VCaP (cell line): ENCODE measurements around the gene IL10.

Source experiments
- H3K27ac ChIP-seq: fragments of 450-650 bp; 2 replicates; pipeline ENCODE4 v1.5.1; 2017
- CTCF ChIP-seq: fragments of 450-650 bp; conservative IDR thresholded peaks from 2 replicates; pipeline ENCODE4 v1.5.1; 2017; ENCODE audit warnings: mild to moderate bottlenecking, moderate library complexity

The IL10 gene

GRCh38 chr1:206760590-206760989, 11.7 kb downstream of the IL10 start:
- H3K27ac ChIP-seq: no peak overlapping the region
- TF ChIP-seq CTCF: no peak

DNA sequence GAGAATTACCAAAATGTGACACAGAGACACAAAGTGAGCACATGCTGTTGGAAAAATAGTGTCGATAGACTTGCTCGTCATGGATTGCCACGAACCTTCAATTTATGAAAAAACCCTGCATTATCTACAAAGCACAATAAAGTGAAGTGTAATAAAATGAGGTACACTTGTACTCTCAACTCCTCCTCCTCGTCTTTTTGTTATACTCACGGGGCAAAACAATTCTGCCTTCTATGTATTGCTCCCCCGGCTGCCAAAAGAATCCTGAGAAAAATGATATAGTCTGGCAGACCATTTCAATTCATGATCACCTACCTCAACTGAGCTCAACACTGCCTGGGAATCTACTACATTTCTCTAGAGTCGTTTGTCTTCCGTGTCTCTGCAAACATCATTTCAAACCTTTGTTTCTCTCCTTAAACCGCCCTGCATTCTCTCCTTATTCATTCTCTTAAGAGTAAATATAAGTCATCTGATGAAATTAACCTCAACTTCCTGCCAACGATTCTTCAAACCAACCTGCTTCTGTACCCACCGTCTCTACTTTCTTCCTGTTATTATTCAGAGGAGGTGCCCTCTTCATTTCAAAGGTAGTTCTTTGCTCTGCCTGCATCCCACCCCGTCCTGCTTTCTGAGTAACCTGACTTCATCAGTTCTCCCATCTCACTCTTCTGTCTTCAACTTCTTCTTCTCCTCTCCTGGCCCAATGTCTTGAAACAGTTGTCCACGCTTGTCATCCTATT, 14.6 kb downstream of the IL10 start:
- no peak for TF ChIP-seq CTCF
- H3K27ac ChIP-seq: no peak overlapping the region

- no peak for TF ChIP-seq CTCF
- H3K27ac ChIP-seq: no peak overlapping the region
Observed at GRCh38 chr1:206754011-206754410, 18.3 kb downstream of the IL10 start.

- no peak overlapping the region for H3K27ac ChIP-seq
- no peak for TF ChIP-seq CTCF
Observed at GRCh38 chr1:206753141-206753540, 19.2 kb downstream of the IL10 start.

DNA sequence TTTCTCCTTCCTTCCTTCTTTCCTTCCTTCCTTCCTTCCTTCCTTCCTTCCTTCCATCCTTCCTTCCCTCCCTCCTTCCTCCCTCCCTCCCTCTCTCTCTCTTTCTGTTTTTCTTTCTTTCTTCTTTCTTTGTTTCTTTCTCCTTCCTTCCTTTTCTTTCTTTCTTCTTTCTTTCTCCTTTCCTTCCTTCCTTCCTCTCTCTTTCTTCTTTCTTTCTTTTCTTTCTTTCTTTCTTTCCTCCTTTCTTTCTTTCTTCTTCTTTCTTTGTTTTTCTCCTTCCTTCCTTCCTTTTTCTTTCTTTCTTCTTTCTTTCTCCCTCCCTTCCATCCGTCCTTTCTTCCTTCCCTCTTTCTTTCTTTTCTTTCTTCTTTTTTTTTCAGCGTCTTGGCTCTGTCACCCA, 19.8 kb downstream of the IL10 start:
- no peak for TF ChIP-seq CTCF

DNA sequence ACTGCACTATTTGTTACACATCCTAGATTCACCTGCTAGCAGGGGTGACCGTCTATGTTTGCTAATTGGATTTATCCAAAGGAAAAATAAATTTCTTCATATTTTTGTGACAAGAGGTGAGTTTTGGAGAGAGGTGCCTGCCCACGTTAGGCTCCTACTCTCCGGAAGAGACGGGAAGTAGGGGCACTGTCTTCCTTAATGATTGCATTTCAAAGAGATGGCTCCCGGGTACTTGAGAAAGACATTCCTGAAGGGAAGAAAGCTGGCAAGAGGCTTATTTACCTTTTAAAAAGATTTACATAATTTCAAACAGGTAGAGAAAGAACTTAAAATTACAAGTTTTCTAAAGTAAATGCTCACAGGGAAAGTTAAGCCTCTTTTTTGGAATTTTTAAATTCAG, 20.4 kb downstream of the IL10 start:
- no peak overlapping the region for H3K27ac ChIP-seq
- no peak for TF ChIP-seq CTCF

More for the DNA sequence above, 19.8 kb downstream of the IL10 start:
- H3K27ac ChIP-seq: no peak overlapping the region

GRCh38 chr1:206748348-206749030, 23.8 kb downstream of the IL10 start:
- TF ChIP-seq CTCF: no peak
- peak overlapping the region; percentile 37; the same call in 1 of the 2 replicates for H3K27ac ChIP-seq
